ENCODE results near the gene SCAI. TPM values are rescaled to one million over a fixed set of nuclear protein-coding genes. Genes with fewer than 3 reads are reported as not detected.

Gene SCAI
- total and polyA plus RNA-seq, 4 donors, result 1.4 to 39.9 (median 8.0) TPM

- Histone ChIP-seq H3K36me3 (ENCODE audit: control insufficient read depth in 4 of 4, insufficient read depth in 4 of 4, low read length in 4 of 4) (no peaks in the 10 kb centered on the region), H3K4me3 (no peak overlapping the region), H3K27ac (ENCODE audit: low read depth in 1 of 2, low read length in 1 of 2) (no peak overlapping the region), H3K4me1 (ENCODE audit: control insufficient read depth in 5 of 5, insufficient read depth in 5 of 5, low read length in 5 of 5) (peaks cover 0 to 2% (median 0%) of the 10 kb centered on the region in 5 donors), H3K27me3 (ENCODE audit: control insufficient read depth in 3 of 3, insufficient read depth in 3 of 3, low read length in 2 of 3) (no peaks in the 10 kb centered on the region), H3K9me3 (ENCODE audit: control insufficient read depth in 4 of 4, insufficient read depth in 3 of 4, low read length in 3 of 4) (no peaks in the 10 kb centered on the region), H3K9ac (ENCODE audit: insufficient read depth in 1 of 2, low read length in 2 of 2) (no peak overlapping the region)
- no peak for DNase-seq
- TF ChIP-seq CTCF (IDR thresholded peaks at IDR 0.05; ENCODE audit: control extremely low read depth, extremely low read depth), result no peak
- no peak for ATAC-seq (ENCODE audit: insufficient read depth, low FRiP score)
- WGBS, 2 donors, result 96 to 97% methylated on average over 1 of the region's 1 CpG
These were observed 40.3 kb downstream of the SCAI start for GRCh38 chr9:125103021-125103420.

GRCh38 chr9:125100822-125101221 lies 42.5 kb downstream of the SCAI start:
- Histone ChIP-seq H3K4me1 (ENCODE audit: control insufficient read depth in 5 of 5, insufficient read depth in 5 of 5, low read length in 5 of 5) (peaks cover 0 to 2% (median 0%) of the 10 kb centered on the region in 5 donors), H3K36me3 (ENCODE audit: control insufficient read depth in 4 of 4, insufficient read depth in 4 of 4, low read length in 4 of 4) (no peaks in the 10 kb centered on the region), H3K27me3 (ENCODE audit: control insufficient read depth in 3 of 3, insufficient read depth in 3 of 3, low read length in 2 of 3) (no peaks in the 10 kb centered on the region), H3K9me3 (ENCODE audit: control insufficient read depth in 4 of 4, insufficient read depth in 3 of 4, low read length in 3 of 4) (no peaks in the 10 kb centered on the region), H3K4me3 (no peak overlapping the region), H3K9ac (ENCODE audit: insufficient read depth in 1 of 2, low read length in 2 of 2) (no peak overlapping the region), H3K27ac (ENCODE audit: low read depth in 1 of 2, low read length in 1 of 2) (no peak overlapping the region)
- ATAC-seq (ENCODE audit: insufficient read depth, low FRiP score) (no peak), DNase-seq (no peak)
- TF ChIP-seq CTCF (IDR thresholded peaks at IDR 0.05; ENCODE audit: control extremely low read depth, extremely low read depth), result no peak
- WGBS, 2 donors, result 90 to 93% methylated on average over 4 of the region's 4 CpGs

- DNase-seq, result peak in 2 of 3 donors; percentile 24 to 52
- ATAC-seq (ENCODE audit: insufficient read depth, low FRiP score), result no peak
- no peak overlapping the region for H3K27ac ChIP-seq (ENCODE audit: low read depth in 1 of 2, low read length in 1 of 2)
- H3K27me3 ChIP-seq (ENCODE audit: control insufficient read depth in 3 of 3, insufficient read depth in 3 of 3, low read length in 2 of 3), result no peaks in the 10 kb centered on the region
- no peak for TF ChIP-seq CTCF (IDR thresholded peaks at IDR 0.05; ENCODE audit: control extremely low read depth, extremely low read depth)
- 64 to 76% methylated on average over 3 of the region's 3 CpGs for WGBS, 2 donors
- no peaks in the 10 kb centered on the region for H3K36me3 ChIP-seq (ENCODE audit: control insufficient read depth in 4 of 4, insufficient read depth in 4 of 4, low read length in 4 of 4)
- no peak overlapping the region for H3K9ac ChIP-seq (ENCODE audit: insufficient read depth in 1 of 2, low read length in 2 of 2)
- no peak overlapping the region for H3K4me3 ChIP-seq
- no peaks in the 10 kb centered on the region for H3K9me3 ChIP-seq (ENCODE audit: control insufficient read depth in 4 of 4, insufficient read depth in 3 of 4, low read length in 3 of 4)
- H3K4me1 ChIP-seq (ENCODE audit: control insufficient read depth in 5 of 5, insufficient read depth in 5 of 5, low read length in 5 of 5), result peaks cover 0 to 2% (median 1%) of the 10 kb centered on the region in 5 donors
These were observed 43.5 kb downstream of the SCAI start for GRCh38 chr9:125099816-125100215.

- H3K9ac ChIP-seq (ENCODE audit: insufficient read depth in 1 of 2, low read length in 2 of 2), result no peak overlapping the region
- no peaks in the 10 kb centered on the region for H3K27me3 ChIP-seq (ENCODE audit: control insufficient read depth in 3 of 3, insufficient read depth in 3 of 3, low read length in 2 of 3)
- H3K9me3 ChIP-seq (ENCODE audit: control insufficient read depth in 4 of 4, insufficient read depth in 3 of 4, low read length in 3 of 4), result peaks cover 0 to 2% (median 0%) of the 10 kb centered on the region in 4 donors
- ATAC-seq (ENCODE audit: insufficient read depth, low FRiP score) (no peak), DNase-seq (no peak)
- no peaks in the 10 kb centered on the region for H3K36me3 ChIP-seq (ENCODE audit: control insufficient read depth in 4 of 4, insufficient read depth in 4 of 4, low read length in 4 of 4)
- no peak overlapping the region for H3K4me3 ChIP-seq
- WGBS, 2 donors, result 98 to 100% methylated on average over 2 of the region's 2 CpGs
- no peak for TF ChIP-seq CTCF (IDR thresholded peaks at IDR 0.05; ENCODE audit: control extremely low read depth, extremely low read depth)
- peaks cover 0 to 2% (median 1%) of the 10 kb centered on the region in 5 donors for H3K4me1 ChIP-seq (ENCODE audit: control insufficient read depth in 5 of 5, insufficient read depth in 5 of 5, low read length in 5 of 5)
- no peak overlapping the region for H3K27ac ChIP-seq (ENCODE audit: low read depth in 1 of 2, low read length in 1 of 2)
These were observed 47.4 kb downstream of the SCAI start for GRCh38 chr9:125095821-125096443.
